K562 (cell line): Measurements from ENCODE around the gene MINDY4. TPM values are rescaled to one million over a fixed set of nuclear protein-coding genes. Genes with fewer than 3 reads are reported as not detected.
A peak's percentile ranks its signal among the peaks of the same experiment; 100 is the strongest.

ENCODE experiments used
- BRCA1 ChIP-seq, 2 experiments: fragments of 450-650 bp in 1 of 2; sonication (generic) in 1 of 2; formaldehyde crosslinking in 1 of 2; IDR thresholded peaks; 2 replicates each; pipeline versions ENCODE4 v1.5.0 to v1.6.1; 2017 to 2020; ENCODE audit warnings: mild to moderate bottlenecking in 1 of 2, missing genetic modification reagents in 1 of 2
- C11orf30 ChIP-seq: fragments of 450-650 bp; IDR thresholded peaks from 2 replicates; pipeline ENCODE4 v1.6.1; 2016; ENCODE audit warnings: low read depth, mild to moderate bottlenecking
- CBX3 ChIP-seq, 2 experiments: IDR thresholded peaks; 1 replicate in 1 of 2; 2 replicates in 1 of 2; pipeline ENCODE4 v1.6.1; 2012; ENCODE audit warnings: inconsistent platforms in 2 of 2, low read length in 2 of 2, borderline replicate concordance in 1 of 2, control low read depth in 1 of 2
- DLX4 ChIP-seq: fragments of 250-450 bp; sonication (Bioruptor Pico); IDR thresholded peaks from 2 replicates; pipeline ENCODE4 v1.6.1; 2021; ENCODE audit warnings: mild to moderate bottlenecking
- DPF2 ChIP-seq: fragments of 450-650 bp; IDR thresholded peaks from 2 replicates; pipeline ENCODE4 v1.6.1; 2016
- EP400 ChIP-seq: fragments of 450-650 bp; IDR thresholded peaks from 2 replicates; pipeline ENCODE4 v1.6.1; 2017; ENCODE audit warnings: antibody characterized with exemption, mild to moderate bottlenecking, moderate library complexity
- FIP1L1 ChIP-seq: fragments of 200-400 bp; formaldehyde crosslinking; IDR thresholded peaks from 2 replicates; pipeline ENCODE4 v1.6.1; 2018; ENCODE audit warnings: mild to moderate bottlenecking, low read depth, low read length; ENCODE audit not compliant: poor library complexity, severe bottlenecking
- GTF2F1 ChIP-seq: IDR thresholded peaks from 2 replicates; pipeline ENCODE4 v1.6.1; 2011; ENCODE audit warnings: low read depth, low read length, improper control_type of control experiment
- JUND ChIP-seq, 2 experiments: IDR thresholded peaks; 2 replicates in 1 of 2; 3 replicates in 1 of 2; pipeline ENCODE4 v1.6.1; 2011; ENCODE audit warnings: borderline replicate concordance in 2 of 2, low read depth in 2 of 2, low read length in 2 of 2, improper control_type of control experiment in 1 of 2, missing biosample characterization in 1 of 2, missing genetic modification characterization in 1 of 2, missing genetic modification reagents in 1 of 2
- MCM5 ChIP-seq: fragments of 450-650 bp; IDR thresholded peaks from 2 replicates; pipeline ENCODE4 v1.6.1; 2016; ENCODE audit warnings: low read depth
- MTA1 ChIP-seq: fragments of 450-650 bp; IDR thresholded peaks from 2 replicates; pipeline ENCODE4 v1.6.1; 2017; ENCODE audit warnings: borderline replicate concordance
- PTBP1 ChIP-seq: fragments of 200-400 bp; formaldehyde crosslinking; IDR thresholded peaks from 2 replicates; pipeline ENCODE4 v1.6.1; 2017; ENCODE audit warnings: low read depth, low read length
- RBM25 ChIP-seq: fragments of 200-400 bp; formaldehyde crosslinking; IDR thresholded peaks from 2 replicates; pipeline ENCODE4 v1.6.1; 2018; ENCODE audit warnings: low read length, low read depth, moderate library complexity; ENCODE audit not compliant: severe bottlenecking
- TCF3 ChIP-seq: sonication (generic); formaldehyde crosslinking; IDR thresholded peaks from 2 replicates; pipeline ENCODE4 v1.4.0; 2020; ENCODE audit warnings: mild to moderate bottlenecking, missing genetic modification reagents
- TFAP4 ChIP-seq: sonication (generic); formaldehyde crosslinking; IDR thresholded peaks from 2 replicates; pipeline ENCODE4 v1.8.0; 2022; ENCODE audit warnings: missing genetic modification reagents, mild to moderate bottlenecking, moderate library complexity, borderline replicate concordance
- TRIM24 ChIP-seq, 2 experiments: fragments of 450-650 bp; IDR thresholded peaks; 2 replicates each; pipeline ENCODE4 v1.6.1; 2016
- U2AF2 ChIP-seq: fragments of 200-400 bp; formaldehyde crosslinking; optimal IDR thresholded peaks from 2 replicates; pipeline ENCODE3; 2017; ENCODE audit warnings: low read depth, mild to moderate bottlenecking, low read length
- ZBED1 ChIP-seq: IDR thresholded peaks from 2 replicates; pipeline ENCODE4 v1.6.1; 2014
- ZBTB9 ChIP-seq: fragments of 450-650 bp; formaldehyde crosslinking; IDR thresholded peaks from 2 replicates; pipeline ENCODE4 v1.4.0; 2020; ENCODE audit warnings: mild to moderate bottlenecking, moderate library complexity
- ZKSCAN8 ChIP-seq: fragments of 200-800 bp; sonication (Bioruptor generic); IDR thresholded peaks from 2 replicates; pipeline ENCODE4 v1.6.1; 2016; ENCODE audit warnings: missing genetic modification characterization, missing compliant biosample characterization
- ZNF436 ChIP-seq: fragments of 250-450, 450-650 bp; sonication (Bioruptor Pico); formaldehyde crosslinking; IDR thresholded peaks from 2 replicates; pipeline ENCODE4 v1.7.0; 2020; ENCODE audit warnings: mild to moderate bottlenecking
- ZNF583 ChIP-seq: fragments of 250-450 bp; sonication (Bioruptor Pico); IDR thresholded peaks from 2 replicates; pipeline ENCODE4 v1.4.0; 2020
- polyA plus RNA-seq, 8 experiments: library from polyadenylated mRNA; depleted of rRNA in 4 of 8; stranded (reverse) in 5 of 8; unstranded in 3 of 8; fragments of >200 nt; fragmentation: Nextera tagmentation in 2 of 8; fragmentation: Illumina TruSeq in 1 of 8; extraction: Ambion mirVana in 2 of 8; extraction: Trizol in 1 of 8; gene quantifications; 2 replicates each; pipeline versions ENCODE4 v1.2.1 to v1.2.3, GENCODE V29; 2011 to 2014; ENCODE audit warnings: inconsistent platforms in 1 of 8, missing spikeins in 1 of 8
- total RNA-seq, 7 experiments: library from RNA; depleted of rRNA in 6 of 7; stranded (reverse); fragments of >200 nt in 6 of 7; fragmentation: Illumina TruSeq in 2 of 7; extraction: Trizol in 2 of 7; gene quantifications; 2 replicates each; pipeline versions ENCODE4 v1.2.1 to v1.2.3, GENCODE V29; 2011 to 2021; ENCODE audit warnings: low replicate concordance in 1 of 7
- TF ChIP-seq, protein P1 (sequence below): fragments of 450-650 bp; IDR thresholded peaks from 2 replicates; pipeline ENCODE4 v1.6.1; 2016; ENCODE audit warnings: borderline replicate concordance

MINDY4 gene
- total and polyA plus RNA-seq, 9 of the 15 experiments (the other 6 are each of a cell fraction or from before 2014, with no cell fraction given) = 2.1 to 16.7 (median 11.0) TPM

- TF ChIP-seq CBX3 (IDR thresholded peaks at IDR 0.05; ENCODE audit: borderline replicate concordance in 1 of 2, low read length in 2 of 2) = no peak
- no peak for TF ChIP-seq GTF2F1
- no peak for TF ChIP-seq MTA1
- TF ChIP-seq PTBP1 = peak; percentile 15; the same call in 1 of the 2 replicates
- TF ChIP-seq DLX4 (CRISPR knock-in tag) = no peak
- TF ChIP-seq RBM25 = peak; percentile 4
- no peak for TF ChIP-seq EP400
- TF ChIP-seq C11orf30 = no peak
- no peak for TF ChIP-seq ZBTB9 (CRISPR knock-in tag)
- peak; percentile 79 for TF ChIP-seq ZNF436
- TF ChIP-seq ZNF583 (CRISPR knock-in tag) = no peak
- TF ChIP-seq TRIM24 (IDR thresholded peaks at IDR 0.05) = peak; percentile 82 to 88
- no peak for TF ChIP-seq U2AF2
- TF ChIP-seq ZKSCAN8 (CRISPR knock-in tag) = no peak
- TF ChIP-seq, protein P1, sequence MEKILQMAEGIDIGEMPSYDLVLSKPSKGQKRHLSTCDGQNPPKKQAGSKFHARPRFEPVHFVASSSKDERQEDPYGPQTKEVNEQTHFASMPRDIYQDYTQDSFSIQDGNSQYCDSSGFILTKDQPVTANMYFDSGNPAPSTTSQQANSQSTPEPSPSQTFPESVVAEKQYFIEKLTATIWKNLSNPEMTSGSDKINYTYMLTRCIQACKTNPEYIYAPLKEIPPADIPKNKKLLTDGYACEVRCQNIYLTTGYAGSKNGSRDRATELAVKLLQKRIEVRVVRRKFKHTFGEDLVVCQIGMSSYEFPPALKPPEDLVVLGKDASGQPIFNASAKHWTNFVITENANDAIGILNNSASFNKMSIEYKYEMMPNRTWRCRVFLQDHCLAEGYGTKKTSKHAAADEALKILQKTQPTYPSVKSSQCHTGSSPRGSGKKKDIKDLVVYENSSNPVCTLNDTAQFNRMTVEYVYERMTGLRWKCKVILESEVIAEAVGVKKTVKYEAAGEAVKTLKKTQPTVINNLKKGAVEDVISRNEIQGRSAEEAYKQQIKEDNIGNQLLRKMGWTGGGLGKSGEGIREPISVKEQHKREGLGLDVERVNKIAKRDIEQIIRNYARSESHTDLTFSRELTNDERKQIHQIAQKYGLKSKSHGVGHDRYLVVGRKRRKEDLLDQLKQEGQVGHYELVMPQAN = no peak
- TF ChIP-seq TFAP4 (CRISPR knock-in tag) = peak; percentile 88
- peak; percentile 97 for TF ChIP-seq TCF3 (CRISPR knock-in tag)
- peak; percentile 80 for TF ChIP-seq DPF2
- peak; percentile 75; the same call in 1 of the 2 replicates for TF ChIP-seq ZBED1
- TF ChIP-seq MCM5 = no peak
- peak; percentile 22; the same call in 1 of the 2 replicates for TF ChIP-seq JUND (IDR thresholded peaks at IDR 0.05; ENCODE audit: borderline replicate concordance, low read depth, low read length)
- no peak; the same call in 2 of the 3 replicates for TF ChIP-seq JUND (tag; IDR thresholded peaks at IDR 0.05; ENCODE audit: borderline replicate concordance, low read depth, low read length)
- TF ChIP-seq BRCA1 (IDR thresholded peaks at IDR 0.05) = no peak
- no peak for TF ChIP-seq BRCA1 (CRISPR knock-in tag; IDR thresholded peaks at IDR 0.05)
- no peak for TF ChIP-seq FIP1L1
Measured at GRCh38 chr7:30896783-30897637, 125.8 kb downstream of the MINDY4 start (continued).
